Cardiac ventricle fibroblast (primary cell): ENCODE results near the gene CGB1. TPM values are rescaled to one million over a fixed set of nuclear protein-coding genes. Genes with fewer than 3 reads are reported as not detected.

Experiments used
- total RNA-seq: library from RNA; depleted of rRNA; stranded (reverse); fragments of >200 nt; gene quantifications from 2 replicates; pipeline ENCODE4 v1.2.3, GENCODE V29; 2015

Gene CGB1
- not detected in 2 replicates for total RNA-seq

DNA sequence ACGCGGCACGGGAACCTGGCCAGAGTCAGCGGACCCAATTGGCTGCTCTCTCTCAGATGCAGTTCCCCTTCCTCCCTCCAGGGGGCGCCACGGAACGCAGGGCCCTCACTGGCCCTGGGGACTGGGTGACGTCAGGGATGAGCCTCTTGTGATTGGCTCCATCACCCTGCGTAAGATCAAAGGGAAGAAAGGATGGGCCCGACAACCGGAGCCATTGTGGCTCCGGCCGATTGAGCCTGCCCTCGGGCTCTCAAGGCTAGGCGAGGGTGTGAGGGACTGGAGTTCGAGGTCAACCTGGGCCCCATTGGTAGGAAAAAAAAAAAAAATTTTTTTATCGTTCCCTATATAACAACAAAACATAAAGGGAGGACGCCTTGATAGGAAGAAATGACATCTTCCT, at the start of gene CGB1:
TSS of gene CGB1 (minus strand) at position 81 of the 400 bp plus-strand sequence. CDS start 184 bp downstream, outside the sequence.

DNA sequence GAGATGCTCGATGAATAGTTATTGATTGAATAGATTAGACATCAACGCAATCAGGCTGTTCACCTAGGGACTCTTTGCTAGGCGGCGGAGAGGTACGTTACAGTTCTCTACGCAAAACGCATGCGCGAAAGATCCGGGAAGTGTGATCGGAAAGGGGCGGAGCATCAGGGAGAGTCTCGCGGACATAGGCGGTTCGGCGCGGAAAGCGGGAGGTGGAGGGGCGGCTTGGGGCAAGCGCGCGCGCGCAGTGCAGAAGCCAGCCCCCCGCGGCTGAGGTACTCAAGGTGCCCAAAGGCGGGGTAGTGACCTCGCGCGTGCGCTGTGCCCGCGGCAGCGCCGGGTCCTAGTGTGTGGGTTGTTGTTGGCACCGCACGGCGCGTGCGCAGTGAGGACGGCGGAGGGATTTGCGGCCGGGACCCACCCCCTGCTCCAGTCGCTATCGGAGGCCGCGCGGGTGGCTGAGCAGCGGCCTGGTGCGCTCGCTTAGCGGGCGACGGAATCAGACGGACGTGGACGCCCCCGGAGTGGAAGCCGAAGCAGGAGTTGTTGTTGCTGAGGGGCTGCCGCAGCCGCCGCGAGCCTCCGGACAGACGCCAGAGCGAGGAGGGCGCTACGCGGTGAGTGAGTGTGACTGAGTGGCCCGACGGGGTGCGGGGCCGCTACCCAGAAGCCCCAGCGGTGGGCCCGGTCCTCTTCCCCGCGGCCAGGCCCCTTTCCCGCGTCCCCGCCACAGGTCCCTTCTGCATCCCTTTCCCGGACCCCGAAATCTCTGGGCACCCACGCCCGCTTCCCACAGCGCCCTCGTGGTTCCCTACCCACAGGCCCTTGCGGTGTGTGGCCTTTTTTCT, 48.5 kb upstream of the CGB1 start, which contains the start of gene SNRNP70:
TSS of gene SNRNP70 (plus strand) at position 432 of the 848 bp plus-strand sequence. CDS start 964 bp downstream, outside the sequence.

DNA sequence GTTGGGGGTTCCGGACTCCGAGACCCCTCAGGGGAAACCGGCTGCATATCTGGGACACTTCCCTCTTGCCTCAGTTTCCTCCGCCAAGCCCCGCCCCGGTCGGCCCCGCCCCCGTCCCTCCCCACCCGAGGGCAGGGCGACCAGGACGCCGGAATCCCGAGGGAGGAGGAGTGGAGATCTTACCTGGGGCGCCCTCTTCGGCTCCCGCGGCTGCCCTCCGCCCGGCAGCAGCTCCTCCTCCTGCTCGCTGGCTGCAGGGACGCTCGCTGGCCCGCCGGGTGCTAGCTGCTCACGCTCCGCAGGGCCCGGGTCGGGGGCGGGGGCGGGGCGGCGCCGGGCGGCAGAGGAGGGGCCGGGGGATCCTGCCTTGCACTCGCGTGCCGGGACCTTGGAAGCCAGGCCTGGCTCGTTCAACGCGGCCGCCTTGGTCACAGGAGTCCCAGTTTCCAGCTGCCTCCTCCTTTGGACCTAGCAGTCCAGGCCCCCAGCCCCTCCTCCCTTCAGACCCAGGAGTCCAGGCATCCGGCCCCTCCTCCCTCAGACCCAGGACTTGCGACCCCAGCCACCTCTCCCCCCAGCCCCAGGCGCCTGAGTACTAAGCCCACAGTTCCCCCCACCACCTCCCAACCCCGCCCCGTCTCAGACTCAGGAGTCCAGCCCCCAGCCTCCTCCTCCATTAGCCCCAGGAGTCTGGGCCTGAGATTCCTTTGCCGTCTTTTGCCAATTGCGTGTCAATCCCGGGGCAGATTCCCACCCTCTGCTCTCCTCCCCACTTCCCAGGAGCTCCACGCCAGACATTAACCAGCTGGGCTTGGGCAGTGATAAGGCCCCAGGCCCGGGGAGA, 28.3 kb upstream of the CGB1 start, which contains the start of gene NTF4:
TSS of gene NTF4 (minus strand) at position 51 of the 844 bp plus-strand sequence. CDS start 2,821 bp downstream, outside the sequence.

DNA sequence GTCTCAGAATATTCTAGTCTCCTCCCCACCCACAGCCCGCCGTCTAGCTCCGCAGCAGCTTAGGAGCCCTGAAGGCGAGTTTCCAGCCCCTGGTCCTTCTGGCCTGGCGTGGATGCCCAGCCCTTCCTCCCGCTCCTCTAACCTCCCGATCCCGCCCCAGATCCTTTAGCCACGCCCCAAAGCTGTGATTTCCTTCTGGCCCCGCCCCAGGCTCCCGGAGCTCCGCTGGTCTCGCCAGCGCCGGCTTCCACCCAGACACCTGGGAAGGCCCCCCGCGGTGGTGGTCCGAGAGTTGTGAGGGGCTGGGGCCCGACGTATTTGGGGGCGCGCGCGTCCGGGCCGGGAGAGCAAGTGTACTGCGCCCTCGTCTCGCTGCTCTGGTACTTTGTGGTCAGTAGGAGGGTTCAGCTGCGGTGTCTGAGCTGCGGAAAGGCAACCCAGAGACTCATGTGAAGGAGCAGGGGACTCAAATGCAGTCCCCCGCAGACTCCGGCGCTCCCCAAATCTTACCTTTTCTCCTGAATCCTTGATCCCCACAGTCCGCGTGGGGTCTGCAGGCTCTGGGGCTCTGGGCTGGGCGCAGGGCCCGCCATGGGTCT, 21.0 kb upstream of the CGB1 start, which contains the start of gene CGB7:
TSS of gene CGB7 (minus strand) at position 114 of the 599 bp plus-strand sequence. CDS start 2,374 bp downstream, outside the sequence.

DNA sequence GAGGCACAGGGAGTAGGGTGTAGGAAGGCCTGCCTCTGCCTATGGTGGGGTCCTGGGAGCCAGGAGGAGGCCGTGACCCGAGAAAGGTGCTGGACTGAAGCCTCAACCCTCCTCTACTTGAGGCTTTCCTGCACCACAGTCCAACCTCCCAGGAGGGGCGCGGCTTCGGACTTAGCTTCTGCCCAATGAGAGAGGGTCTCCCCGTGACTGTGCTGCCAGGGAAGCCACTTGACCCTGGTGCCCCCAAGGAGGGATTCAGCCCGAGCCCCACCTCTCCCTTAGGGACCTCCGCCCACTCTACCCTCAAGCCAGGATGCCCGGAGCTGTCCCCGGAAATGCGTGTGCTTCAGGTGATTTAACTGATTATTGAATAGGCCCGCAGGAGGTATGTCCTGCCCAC, 12.3 kb upstream of the CGB1 start, which contains the start of gene CGB8:
TSS of gene CGB8 (minus strand) at position 101 of the 400 bp plus-strand sequence. CDS start 372 bp downstream, outside the sequence.

DNA sequence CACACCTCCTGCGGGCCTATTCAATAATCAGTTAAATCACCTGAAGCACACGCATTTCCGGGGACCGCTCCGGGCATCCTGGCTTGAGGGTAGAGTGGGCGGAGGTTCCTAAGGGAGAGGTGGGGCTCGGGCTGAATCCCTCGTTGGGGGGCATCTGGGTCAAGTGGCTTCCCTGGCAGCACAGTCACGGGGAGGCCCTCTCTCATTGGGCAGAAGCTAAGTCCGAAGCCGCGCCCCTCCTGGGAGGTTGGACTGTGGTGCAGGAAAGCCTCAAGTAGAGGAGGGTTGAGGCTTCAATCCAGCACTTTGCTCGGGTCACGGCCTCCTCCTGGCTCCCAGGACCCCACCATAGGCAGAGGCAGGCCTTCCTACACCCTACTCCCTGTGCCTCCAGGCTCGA, 6.9 kb upstream of the CGB1 start, which contains the start of gene CGB5:
TSS of gene CGB5 (plus strand) at position 301 of the 400 bp plus-strand sequence. CDS start 362 bp downstream, outside the sequence.

DNA sequence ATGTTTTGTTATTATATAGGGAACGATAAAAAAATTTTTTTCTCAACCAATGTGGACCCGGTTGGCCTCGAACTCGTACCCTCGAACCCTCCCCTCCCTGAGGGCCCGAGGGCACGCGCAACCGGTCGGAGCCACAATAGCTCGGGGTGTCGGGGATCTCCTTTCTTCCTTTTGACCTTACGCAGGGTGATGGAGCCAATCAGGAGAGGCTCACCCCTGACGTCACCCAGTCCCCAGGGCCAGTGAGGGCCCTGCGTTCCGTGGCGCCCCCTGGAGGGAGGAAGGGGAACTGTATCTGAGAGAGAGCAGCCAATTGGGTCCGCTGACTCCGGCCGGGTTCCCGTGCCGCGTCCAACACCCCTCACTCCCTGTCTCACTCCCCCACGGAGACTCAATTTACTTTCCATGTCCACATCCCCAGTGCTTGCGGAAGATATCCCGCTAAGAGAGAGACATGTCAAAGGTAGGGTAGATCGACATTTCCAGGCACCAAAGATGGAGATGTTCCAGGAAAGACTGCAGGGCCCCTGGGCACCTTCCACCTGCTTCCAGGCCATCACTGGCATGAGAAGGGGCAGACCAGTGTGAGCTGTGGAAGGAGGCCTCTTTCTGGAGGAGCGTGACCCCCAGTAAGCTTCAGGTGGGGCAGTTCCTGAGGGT, 4.9 kb downstream of the CGB1 start, which contains the start of gene CGB2:
TSS of gene CGB2 (plus strand) at position 249 of the 660 bp plus-strand sequence. CDS start at position 455, 206 bp downstream.

DNA sequence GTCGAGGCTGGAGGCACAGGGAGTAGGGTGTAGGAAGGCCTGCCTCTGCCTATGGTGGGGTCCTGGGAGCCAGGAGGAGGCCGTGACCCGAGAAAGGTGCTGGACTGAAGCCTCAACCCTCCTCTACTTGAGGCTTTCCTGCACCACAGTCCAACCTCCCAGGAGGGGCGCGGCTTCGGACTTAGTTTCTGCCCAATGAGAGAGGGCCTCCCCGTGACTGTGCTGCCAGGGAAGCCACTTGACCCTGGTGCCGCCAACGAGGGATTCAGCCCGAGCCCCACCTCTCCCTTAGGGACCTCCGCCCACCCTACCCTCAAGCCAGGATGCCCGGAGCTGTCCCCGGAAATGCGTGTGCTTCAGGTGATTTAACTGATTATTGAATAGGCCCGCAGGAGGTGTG, 12.5 kb downstream of the CGB1 start, which contains the start of gene CGB3:
TSS of gene CGB3 (minus strand) at position 101 of the 400 bp plus-strand sequence. CDS start 362 bp downstream, outside the sequence.

DNA sequence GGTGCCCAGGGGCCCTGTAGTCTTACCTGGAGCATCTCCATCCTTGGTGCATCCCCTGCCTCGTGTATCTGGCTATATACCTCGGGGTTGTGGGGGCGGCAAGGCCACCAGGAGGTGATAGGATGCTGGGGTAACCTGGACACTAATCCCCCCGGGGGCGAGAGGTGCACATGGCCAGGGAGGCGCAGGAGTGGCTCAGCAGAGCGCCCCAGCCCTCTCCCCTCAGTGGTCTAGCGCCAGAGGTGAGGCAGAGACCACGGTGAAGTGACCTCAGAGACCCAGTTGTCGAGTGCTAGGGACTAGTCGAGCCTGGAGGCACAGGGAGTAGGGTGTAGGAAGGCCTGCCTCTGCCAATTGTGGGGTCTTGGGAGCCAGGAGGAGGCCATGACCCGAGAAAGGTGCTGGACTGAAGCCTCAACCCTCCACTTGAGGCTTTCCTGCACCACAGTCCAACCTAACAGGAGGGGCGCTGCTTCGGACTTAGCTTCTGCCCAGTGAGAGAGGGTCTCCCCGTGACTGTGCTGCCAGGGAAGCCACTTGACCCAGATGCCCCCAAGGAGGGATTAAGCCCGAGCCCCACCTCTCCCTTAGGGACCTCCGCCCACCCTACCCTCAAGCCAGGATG, 19.5 kb downstream of the CGB1 start, which contains the start of gene LHB:
TSS of gene LHB (minus strand) at position 51 of the 625 bp plus-strand sequence. CDS start at position 41, 10 bp downstream.

DNA sequence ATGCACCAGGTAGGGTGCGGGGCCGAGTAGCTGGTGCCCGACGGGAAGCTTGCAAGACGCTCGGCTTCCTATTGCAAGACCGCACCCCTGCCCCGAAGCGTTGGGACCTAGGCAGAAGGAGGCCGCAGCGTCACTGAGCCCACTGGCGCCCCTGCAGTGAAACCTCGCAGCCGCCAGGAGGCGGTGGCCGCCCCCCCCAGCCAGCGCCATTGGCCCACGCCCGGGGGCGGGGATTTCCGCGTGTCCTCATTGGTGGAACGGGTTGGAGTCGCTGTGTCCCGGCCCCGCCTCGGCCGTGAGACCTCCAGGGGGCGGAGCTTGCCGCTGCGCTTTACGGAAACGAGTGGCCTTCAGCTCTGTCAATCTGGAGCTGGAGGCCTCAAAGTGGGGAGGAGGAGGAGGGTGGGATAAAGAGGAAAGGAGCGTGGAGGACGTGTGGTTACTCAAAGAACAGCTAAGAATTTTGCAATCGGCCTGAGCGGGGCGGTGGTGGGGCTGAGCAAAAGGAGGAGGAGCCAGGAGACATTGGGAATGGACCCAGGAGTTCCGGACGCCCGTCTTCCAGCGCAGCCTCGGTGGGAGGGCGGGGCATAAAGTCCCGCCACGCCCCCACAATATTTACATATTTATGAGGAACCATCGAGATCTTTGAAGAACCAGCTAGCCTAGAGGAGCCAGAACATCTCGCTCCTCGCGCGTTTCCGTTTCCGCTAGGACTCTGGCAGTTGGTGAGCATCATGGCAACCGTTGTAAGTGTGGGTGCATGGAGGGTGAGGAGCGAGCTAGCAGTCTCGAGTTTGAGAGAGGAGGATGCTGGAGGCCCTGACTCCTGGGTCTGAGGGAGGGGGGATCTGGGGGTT, 43.3 kb downstream of the CGB1 start, which contains the start of the genes GYS1 and RUVBL2:
TSS of gene GYS1 (minus strand) at position 135 of the 860 bp plus-strand sequence. CDS start 197 bp downstream, outside the sequence.
TSS of gene RUVBL2 (plus strand) at position 713 of the 860 bp plus-strand sequence. CDS start at position 738, 25 bp downstream.

Other genes with a start within 250 kb of the CGB1 start
- gene BCAT2, start 225.9 kb downstream of the CGB1 start, total RNA-seq = 25.1 and 30.3 TPM in 2 replicates
- gene HSD17B14, start 200.4 kb downstream of the CGB1 start, total RNA-seq = 3.0 TPM in 1 of 2 replicates, not detected in the other
- 47.2 and 48.1 TPM in 2 replicates for gene PLEKHA4, start 168.3 kb downstream of the CGB1 start, total RNA-seq
- gene PPP1R15A, start 164.5 kb downstream of the CGB1 start, total RNA-seq = 28.2 and 33.1 TPM in 2 replicates
- gene TULP2, start 138.2 kb downstream of the CGB1 start, total RNA-seq = not detected in 2 replicates
- 544 and 558 TPM in 2 replicates for gene NUCB1, start 136.6 kb downstream of the CGB1 start, total RNA-seq
- gene DHDH, start 103.2 kb downstream of the CGB1 start, total RNA-seq = not detected in 2 replicates
- 78.0 and 87.6 TPM in 2 replicates for gene BAX, start 82.0 kb downstream of the CGB1 start, total RNA-seq
- 7,879 and 9,183 TPM in 2 replicates for gene FTL, start 71.6 kb downstream of the CGB1 start, total RNA-seq
- 67.8 and 76.5 TPM in 2 replicates for gene GYS1, start 43.6 kb downstream of the CGB1 start, total RNA-seq
- gene RUVBL2, start 43.0 kb downstream of the CGB1 start, total RNA-seq = 90.5 and 99.1 TPM in 2 replicates
- not detected in 2 replicates for gene LHB, start 19.8 kb downstream of the CGB1 start, total RNA-seq
- gene CGB3, start 12.6 kb downstream of the CGB1 start, total RNA-seq = not detected in 2 replicates
- not detected in 2 replicates for gene CGB2, start 5.0 kb downstream of the CGB1 start, total RNA-seq
- gene CGB5, start 7.0 kb upstream of the CGB1 start, total RNA-seq = not detected in 2 replicates
- not detected in 2 replicates for gene CGB8, start 12.2 kb upstream of the CGB1 start, total RNA-seq
- gene CGB7, start 20.9 kb upstream of the CGB1 start, total RNA-seq = not detected in 2 replicates
- not detected in 2 replicates for gene NTF4, start 27.9 kb upstream of the CGB1 start, total RNA-seq
- gene KCNA7, start 35.8 kb upstream of the CGB1 start, total RNA-seq = not detected in 2 replicates
- gene SNRNP70, start 48.6 kb upstream of the CGB1 start, total RNA-seq = 107 and 131 TPM in 2 replicates
- gene LIN7B, start 77.5 kb upstream of the CGB1 start, total RNA-seq = 5.1 and 7.6 TPM in 2 replicates
- 0.25 and 2.7 TPM in 2 replicates for gene C19orf73, start 82.2 kb upstream of the CGB1 start, total RNA-seq
- gene PPFIA3, start 82.6 kb upstream of the CGB1 start, total RNA-seq = 1.9 and 3.9 TPM in 2 replicates
- gene HRC, start 118.5 kb upstream of the CGB1 start, total RNA-seq = not detected in 2 replicates
- gene TRPM4, start 120.9 kb upstream of the CGB1 start, total RNA-seq = 11.8 and 14.5 TPM in 2 replicates